ENCODE results near the gene NPPB. TPM values are rescaled to one million over a fixed set of nuclear protein-coding genes. Genes with fewer than 3 reads are reported as not detected.

NPPB gene
- total RNA-seq, 1 experiment from 2014 or later, result 0.35 TPM

- Histone ChIP-seq H3K9ac (ENCODE audit: extremely low read depth, insufficient read length, low read length) (no peak overlapping the region), H2BK12ac (ENCODE audit: insufficient read length, low read depth, low read length) (no peak overlapping the region), H4K91ac (ENCODE audit: insufficient read length, low read depth, low read length) (no peak overlapping the region), H2BK120ac (ENCODE audit: low read depth, low read length, poor library complexity, severe bottlenecking) (no peak overlapping the region), H2AK5ac (ENCODE audit: insufficient read length, low read length) (no peak overlapping the region), H3K4me1 (ENCODE audit: insufficient read depth, low read length) (no peaks in the 10 kb centered on the region), H3K27ac (ENCODE audit: insufficient read length, low read depth, low read length) (no peak overlapping the region), H4K20me1 (ENCODE audit: control insufficient read depth, insufficient read depth, insufficient read length) (no peaks in the 10 kb centered on the region), H2BK15ac (ENCODE audit: low read depth, low read length) (no peak overlapping the region), H3K23ac (ENCODE audit: insufficient read length, low read depth, low read length) (no peak overlapping the region), H3K56ac (ENCODE audit: insufficient read length, low read depth, low read length) (no peak overlapping the region), H3K4ac (ENCODE audit: low read depth, low read length) (no peak overlapping the region), H4K5ac (ENCODE audit: insufficient read length, low read depth, low read length) (no peak overlapping the region), H2AFZ (ENCODE audit: low read length) (no peak overlapping the region), H3K18ac (ENCODE audit: insufficient read length, low read depth, low read length) (no peak overlapping the region), H3K79me2 (ENCODE audit: insufficient read depth, low read length) (no peaks in the 10 kb centered on the region), H2BK5ac (ENCODE audit: insufficient read length, low read length) (no peak overlapping the region), H3K9me3 (ENCODE audit: control insufficient read depth, low read depth, low read length) (no peaks in the 10 kb centered on the region), H3K14ac (ENCODE audit: insufficient read depth, low read length) (no peak overlapping the region), H3K23me2 (ENCODE audit: insufficient read length, low read depth, low read length, poor library complexity, severe bottlenecking) (no peaks in the 10 kb centered on the region), H2BK20ac (ENCODE audit: low read depth, low read length, poor library complexity, severe bottlenecking) (no peak overlapping the region), H3K4me2 (ENCODE audit: insufficient read depth, insufficient read length, low read length) (no peak overlapping the region), H3K79me1 (ENCODE audit: insufficient read depth, low read depth, low read length, poor library complexity, severe bottlenecking) (no peaks in the 10 kb centered on the region), H3T11ph (ENCODE audit: low read length) (no peak overlapping the region), H3K27me3 (ENCODE audit: insufficient read depth, low read length) (no peaks in the 10 kb centered on the region; the same call in 1 of the 2 replicates), H4K8ac (replicated peaks; ENCODE audit: insufficient read length, low read depth, low read length) (no peak overlapping the region)
- no peak for TF ChIP-seq CTCF (conservative IDR thresholded peaks at IDR 0.05)
- no peak overlapping the region for H3K4me3 Mint-ChIP-seq
- H3K27ac Mint-ChIP-seq, result no peak overlapping the region
- no peaks in the 10 kb centered on the region for H3K36me3 Mint-ChIP-seq (ENCODE audit: insufficient read depth in 1 of 3, low read depth in 3 of 3)
- H3K27me3 Mint-ChIP-seq (ENCODE audit: low read depth), result peaks cover 63% of the 10 kb centered on the region
- no peak for DNase-seq
- WGBS (ENCODE audit: extremely low coverage, insufficient read length, low lambda C conversion rate), result no CpG with 5 or more reads among the region's 3 CpGs
- no peaks in the 10 kb centered on the region for H3K9me3 Mint-ChIP-seq
- peaks cover 6 to 15% of the 10 kb centered on the region in 2 experiments; a peak in 3 of 4 replicates for H3K4me1 Mint-ChIP-seq
These were observed 2.0 kb downstream of the NPPB start for GRCh38 chr1:11856698-11857097.
